OCI-M1 (cell line): ENCODE data around the gene AGR3.
A peak's percentile ranks its signal among the peaks of the same experiment; 100 is the strongest.
"Not testable (repeated sequence)": the region's sequence is repeated elsewhere in the genome, so short reads cannot be mapped to it uniquely, and the experiment has no call there.

Experiments used
- DNase-seq: peaks from one replicate; lab custom pipeline; 2025; lab: John Stamatoyannopoulos, UW

AGR3 gene

GRCh38 chr7:16891874-16892643 is 10.3 kb upstream of the AGR3 start:
- DNase-seq, result no peak

- peak; percentile 72 for DNase-seq
Observed at GRCh38 chr7:16891338-16891737, 9.6 kb upstream of the AGR3 start.

DNA sequence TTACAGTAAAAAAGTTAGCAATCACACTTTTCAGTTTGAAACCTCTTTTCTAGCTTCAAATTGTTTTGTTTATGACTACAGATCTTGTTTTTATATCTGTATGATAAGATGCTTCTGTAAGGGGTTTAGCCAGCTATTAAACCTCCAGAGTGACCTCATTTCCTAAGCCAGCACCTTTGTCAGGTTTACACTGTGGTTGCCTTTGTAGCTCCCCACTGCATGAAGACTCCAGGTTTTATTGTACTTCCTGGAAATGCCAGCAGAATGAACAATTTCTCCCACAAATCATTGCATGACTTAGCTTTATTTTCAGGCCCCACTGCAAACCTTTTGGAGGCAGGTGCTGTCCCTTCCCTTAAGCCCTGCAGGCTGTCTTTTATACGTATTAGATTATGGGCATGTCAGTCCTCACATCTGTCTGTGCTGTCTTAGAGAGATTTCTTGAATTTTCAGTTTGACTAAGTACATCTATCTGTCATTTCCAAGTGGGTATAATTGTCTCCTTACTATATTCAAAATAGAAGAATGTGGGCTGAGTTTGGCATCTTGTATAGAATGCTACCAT is 8.2 kb upstream of the AGR3 start:
- DNase-seq, result no peak

DNA sequence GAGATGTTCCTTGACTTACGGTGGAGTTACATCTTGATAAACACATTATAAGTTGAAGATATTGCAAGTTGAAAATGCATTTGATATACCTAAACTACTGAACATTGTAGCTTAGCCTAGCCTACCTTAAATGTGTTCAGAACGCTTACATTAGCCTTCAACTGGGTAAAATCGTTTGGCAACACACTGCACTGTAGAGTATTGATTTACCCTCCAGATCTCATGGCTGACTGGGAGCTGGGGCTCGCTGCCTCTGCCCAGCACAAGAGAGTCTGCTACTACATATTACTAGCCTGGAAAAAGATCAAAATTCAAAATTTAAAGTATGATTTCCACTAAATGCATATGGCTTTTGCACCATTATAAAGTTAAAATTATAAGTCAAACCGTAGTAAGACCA is 7.5 kb upstream of the AGR3 start:
- no peak for DNase-seq

DNA sequence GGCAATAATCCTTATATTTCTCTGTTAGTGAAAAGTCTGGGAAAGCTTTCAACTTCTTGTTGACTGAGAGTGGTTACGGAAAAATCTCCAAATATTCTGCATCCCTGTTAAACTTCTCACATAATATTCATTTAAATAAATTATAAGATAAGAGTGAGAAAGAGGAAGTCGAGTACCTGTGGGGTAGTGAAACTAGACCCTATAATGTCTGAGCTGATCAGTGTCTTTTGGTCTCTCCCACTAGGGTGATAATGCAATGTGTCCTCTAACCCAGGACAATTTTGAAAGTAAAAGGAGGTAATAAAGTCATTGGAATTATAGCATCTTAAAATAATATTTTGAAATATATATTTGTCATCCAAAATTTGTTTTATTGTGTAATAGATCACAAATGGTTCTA is 2.1 kb upstream of the AGR3 start:
- DNase-seq, result no peak

DNA sequence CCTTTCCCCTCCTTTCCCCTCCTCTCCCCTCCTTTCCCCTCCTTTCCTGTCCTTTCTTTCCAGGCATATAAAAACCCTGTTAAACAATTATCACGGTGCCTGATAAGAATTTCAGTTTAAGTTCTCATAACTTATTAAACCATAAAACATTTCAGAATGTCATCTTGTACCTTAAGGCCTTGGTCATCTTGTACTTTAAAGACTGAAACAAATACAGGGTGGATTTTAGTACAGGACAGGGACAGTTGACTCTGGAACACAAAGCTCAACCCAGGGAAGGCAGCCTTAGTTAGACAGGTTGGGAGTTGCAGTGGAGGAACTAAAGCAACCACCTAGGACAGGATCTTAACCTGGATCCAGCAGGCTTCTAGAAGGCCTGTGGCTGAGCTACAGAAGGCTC is 1.2 kb downstream of the AGR3 start:
- DNase-seq, result no peak

DNA sequence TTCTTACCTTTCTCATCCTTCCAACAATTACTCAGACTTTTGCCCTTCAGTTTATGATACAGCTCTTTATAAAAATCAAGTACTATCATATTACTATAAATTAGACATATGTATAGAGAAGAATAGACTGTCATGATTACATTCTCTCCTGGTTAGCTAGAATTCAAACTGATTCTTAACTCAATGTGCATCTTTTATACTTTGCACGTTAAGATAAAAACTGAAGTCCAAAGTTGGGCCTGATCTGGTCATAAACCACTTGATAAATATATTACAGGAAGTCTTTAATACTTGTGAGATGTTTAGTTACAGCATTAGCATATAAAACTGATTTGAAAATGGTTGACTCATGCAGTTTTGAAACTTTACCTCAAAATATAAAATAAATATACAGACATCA is 2.6 kb downstream of the AGR3 start:
- DNase-seq, result no peak

- no peak for DNase-seq
Observed at GRCh38 chr7:16875861-16876260, 5.9 kb downstream of the AGR3 start.

DNA sequence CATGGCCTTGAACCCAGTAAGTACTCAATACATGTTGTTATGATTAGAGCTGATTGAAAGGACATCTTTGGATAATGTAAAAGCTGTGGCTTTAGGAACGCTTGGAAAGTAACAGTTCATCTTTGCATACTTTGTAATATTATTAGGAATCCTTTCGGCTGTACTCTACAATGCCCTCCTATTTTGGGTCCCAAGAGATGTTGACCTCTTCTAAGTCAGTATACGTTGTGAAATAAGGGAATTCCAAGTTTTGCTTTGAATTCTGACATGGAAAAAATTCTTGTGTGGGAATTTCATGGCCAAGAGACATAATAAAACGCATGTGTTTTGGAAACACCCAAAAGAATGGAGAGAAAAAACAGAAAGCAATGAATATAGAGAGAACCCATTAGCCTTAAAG is 7.7 kb downstream of the AGR3 start:
- DNase-seq, result no peak

DNA sequence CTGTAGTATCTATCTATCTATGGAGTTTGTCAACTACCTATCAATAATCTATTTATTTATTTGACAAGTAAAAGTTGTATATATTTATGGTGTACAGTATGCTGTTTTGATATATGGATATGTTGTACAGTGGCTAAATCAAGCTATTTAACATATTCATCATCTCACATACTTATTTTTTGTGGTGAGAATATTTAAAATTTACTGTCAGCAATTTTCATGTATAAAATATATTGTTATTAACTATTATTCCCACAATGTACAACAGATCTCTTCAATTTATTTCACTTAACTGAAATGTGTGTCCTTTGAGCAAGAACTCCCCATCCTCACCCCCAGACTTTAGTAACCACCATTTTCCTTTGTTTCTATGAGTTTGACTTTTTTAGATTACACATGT is 14.5 kb downstream of the AGR3 start:
- no peak for DNase-seq

GRCh38 chr7:16853189-16853588 is 28.6 kb downstream of the AGR3 start:
- not testable (repeated sequence) for DNase-seq

DNA sequence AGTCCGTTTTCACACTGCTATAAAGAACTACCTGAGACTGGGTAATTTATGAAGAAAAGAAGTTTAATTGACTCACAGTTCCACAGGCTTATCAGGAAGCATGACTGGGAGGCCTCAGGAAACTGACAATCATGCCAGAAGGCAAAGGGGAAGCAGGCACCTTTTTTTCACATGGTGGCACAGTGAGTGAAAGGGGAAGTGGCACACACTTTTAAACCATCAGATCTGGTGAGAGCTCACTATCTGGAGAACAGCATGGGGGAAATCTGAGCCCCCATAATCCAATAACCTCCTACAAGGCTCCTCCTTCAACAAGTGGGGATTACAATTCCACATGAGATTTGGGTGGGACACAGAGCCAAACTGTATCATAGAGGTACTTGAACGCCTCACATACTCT is 30.0 kb downstream of the AGR3 start:
- DNase-seq, result peak; percentile 19

DNA sequence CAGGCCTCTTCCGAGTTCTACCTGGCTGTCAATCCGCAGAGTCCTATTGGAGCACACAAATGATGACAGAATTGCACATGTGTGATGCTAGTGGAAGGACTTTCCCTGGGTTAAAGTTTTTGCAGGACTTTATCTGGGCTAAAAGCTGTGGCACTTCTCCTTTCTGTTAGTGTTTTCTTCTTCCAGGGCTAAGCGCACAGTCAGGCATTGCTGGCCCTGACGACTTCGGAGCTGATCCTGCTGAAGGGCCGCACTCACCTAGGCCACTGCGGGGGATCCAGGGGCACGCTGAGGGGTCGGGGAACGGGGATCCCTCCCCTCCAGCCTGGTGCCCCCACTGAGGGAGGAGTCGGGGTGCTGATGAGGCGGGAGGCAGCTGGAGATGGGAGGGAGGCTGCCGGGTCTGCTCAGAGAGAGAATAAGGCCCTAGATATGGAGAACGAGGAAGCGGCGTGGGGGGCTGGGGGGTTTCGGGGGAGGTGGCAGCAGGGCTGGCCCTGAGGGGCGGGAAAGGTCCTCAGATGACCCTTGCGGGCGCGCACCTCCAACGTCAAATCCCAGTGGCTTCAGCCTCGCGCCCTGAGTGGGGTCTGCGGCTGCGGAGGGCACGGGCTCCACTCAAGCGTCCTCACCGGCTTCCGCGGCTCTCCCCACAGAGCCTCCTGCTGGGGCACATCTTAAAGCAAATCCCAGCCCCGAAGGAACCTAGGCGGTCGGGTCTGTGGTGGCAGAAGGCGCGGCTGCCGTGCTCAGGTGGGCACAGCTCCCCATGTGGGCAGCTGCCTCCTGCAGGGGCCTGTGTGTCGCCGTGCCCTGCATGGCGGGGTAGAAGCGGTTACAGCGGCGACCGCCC is 30.9 kb downstream of the AGR3 start:
- DNase-seq, result no peak

DNA sequence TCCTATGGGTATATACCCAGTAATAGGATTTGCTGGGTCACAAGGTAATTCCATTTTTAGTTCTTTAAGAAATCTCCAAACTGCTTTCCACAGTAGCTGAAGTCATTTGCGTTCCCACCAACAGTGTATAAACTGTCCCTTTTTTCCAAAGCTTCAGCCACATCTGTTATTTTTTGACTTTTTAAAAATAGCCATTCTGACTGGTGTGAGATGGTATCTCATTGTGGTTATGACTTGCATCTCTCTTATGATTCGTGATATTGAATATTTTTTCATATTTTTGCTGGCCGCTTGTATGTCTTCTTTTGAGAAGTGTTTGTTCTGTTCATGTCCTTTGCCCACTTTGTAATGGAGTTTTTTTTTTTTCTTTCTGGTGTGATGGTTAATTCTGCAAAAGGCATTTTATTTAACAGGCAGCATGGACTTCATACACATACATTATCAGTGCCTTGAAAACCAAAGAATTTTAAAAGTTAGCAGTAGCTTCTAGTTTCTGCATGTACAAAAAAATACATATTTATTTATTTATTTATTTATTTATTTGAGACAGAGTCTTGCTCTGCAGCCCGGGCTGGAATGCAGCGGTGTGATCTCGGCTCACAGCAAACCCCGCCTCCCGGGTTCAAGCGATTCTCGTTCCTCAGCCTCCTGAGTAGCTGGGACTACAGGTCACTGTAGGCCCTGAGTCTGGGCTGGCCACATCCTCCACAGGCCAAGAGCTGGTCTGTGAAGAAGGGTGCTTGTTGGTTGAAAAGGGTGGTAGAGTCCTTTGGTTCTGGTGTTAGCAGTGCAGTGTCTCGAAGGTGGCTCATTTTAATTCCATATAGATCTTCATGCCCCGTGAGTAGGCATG is 32.3 kb downstream of the AGR3 start:
- DNase-seq, result peak; percentile 10

DNA sequence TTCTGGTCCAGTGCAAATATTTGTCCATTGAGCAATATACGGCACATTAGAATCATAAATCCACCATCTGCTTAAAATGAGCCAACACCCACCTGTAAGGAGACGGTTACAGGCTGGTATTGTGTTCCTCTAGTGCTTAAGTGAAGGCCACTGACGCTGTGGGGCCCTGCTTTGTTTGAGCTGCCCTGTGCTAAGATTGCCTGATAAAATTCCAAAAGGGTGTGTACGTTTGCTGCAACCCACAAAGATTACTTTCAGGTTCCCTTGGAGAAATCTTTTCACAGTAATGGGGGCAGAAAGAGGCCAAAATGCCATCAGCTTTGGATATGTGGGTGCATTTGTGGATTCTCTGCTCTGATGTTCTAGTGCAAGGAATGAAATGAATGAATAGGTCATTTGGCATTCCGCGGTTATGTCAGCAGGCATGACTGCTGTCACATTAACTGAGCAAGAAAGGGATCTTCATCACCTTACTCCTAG is 34.4 kb downstream of the AGR3 start:
- peak; percentile 25 for DNase-seq

- no peak for DNase-seq
Observed at GRCh38 chr7:16846601-16847165, 35.1 kb downstream of the AGR3 start.

DNA sequence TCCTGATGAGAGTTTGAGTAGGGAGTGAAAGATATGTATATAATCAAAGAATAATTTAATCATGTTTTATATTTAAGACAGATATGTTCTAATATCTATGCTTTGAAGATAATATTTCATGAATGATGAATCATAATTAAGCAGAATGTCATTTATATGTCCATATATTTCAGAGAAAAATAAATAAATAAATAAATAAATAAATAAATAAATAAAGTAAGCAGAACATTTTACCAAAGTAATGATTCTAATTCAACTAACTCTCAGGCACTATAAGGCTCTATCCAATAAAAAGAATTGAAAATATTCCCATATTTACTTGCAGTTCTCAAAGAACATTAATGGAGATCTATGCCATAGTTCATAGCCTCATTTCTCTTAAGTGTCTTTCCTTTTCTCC is 36.0 kb downstream of the AGR3 start:
- DNase-seq, result no peak

- DNase-seq, result no peak
Observed at GRCh38 chr7:16841681-16842080, 40.1 kb downstream of the AGR3 start.

GRCh38 chr7:16840094-16840493 is 41.7 kb downstream of the AGR3 start:
- DNase-seq, result no peak

DNA sequence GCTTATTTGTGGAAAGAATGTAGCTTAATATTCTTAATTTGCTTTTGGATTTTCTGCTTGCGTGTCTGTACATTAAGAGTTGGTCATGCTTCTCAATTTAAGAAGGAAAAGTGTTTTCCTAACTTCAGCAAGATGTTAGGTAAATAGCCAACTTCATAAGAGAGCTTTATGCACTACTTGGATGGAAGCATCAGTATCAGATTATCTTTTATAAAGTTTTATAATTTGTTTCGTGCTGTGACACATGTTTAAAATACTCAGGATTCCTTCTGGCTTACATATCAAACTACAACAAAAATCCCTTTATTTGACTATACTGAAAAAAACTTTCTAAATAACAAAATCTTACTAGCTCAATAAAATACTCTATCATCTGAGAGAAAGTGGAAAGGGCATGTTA is 42.1 kb downstream of the AGR3 start:
- no peak for DNase-seq

DNA sequence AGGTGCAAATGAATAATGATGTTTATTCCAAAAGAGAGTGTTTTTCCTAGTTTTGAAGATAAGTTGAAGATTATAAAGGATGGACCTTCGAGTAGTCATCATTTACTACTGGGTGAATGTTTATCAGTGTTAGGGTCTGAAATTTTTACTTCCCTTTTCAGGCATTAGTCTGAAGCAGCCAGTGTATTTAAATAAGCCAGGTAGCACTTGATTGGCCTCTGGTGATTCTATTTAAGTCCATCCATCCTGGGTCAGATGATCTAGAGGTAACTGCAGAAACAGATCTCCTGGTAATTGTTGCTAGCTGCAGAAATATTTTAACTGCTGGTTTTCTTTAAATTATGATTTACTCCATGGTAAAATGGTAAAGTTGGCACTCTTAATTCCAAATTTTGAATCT is 42.9 kb downstream of the AGR3 start:
- DNase-seq, result peak; percentile 3

DNA sequence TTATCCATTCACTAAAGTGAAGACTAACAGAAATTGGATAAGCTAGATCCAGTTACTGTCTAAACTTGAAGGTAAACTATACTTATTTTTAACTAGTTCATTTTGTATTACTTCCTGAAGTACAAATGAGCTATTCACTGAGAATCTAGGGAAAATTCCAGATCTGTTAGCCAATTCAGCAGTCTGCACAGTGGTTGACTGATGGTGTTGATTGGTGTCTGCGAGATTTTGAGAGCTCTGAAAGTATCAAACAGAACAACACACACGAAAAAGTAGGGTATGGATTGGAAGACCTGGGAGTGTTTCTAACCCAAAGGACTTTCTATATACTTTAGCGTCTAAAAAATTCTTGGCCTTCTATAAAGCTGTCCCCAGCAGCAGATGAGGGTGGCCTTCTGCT is 43.4 kb downstream of the AGR3 start:
- no peak for DNase-seq
